HG02798 (cell line): ENCODE data around the gene DAPK1.

ENCODE experiments used
- ATAC-seq: cut with Tn5 transposase; IDR thresholded peaks from one replicate; pipeline ENCODE4 v1.9.1; 2021; ENCODE audit warnings: mild to moderate bottlenecking; ENCODE audit not compliant: unreplicated experiment, poor library complexity

DAPK1 gene

GRCh38 chr9:87698069-87698809, 200.6 kb downstream of the DAPK1 start:
- no peak for ATAC-seq

GRCh38 chr9:87699835-87700234, 202.2 kb downstream of the DAPK1 start:
- no peak for ATAC-seq

DNA sequence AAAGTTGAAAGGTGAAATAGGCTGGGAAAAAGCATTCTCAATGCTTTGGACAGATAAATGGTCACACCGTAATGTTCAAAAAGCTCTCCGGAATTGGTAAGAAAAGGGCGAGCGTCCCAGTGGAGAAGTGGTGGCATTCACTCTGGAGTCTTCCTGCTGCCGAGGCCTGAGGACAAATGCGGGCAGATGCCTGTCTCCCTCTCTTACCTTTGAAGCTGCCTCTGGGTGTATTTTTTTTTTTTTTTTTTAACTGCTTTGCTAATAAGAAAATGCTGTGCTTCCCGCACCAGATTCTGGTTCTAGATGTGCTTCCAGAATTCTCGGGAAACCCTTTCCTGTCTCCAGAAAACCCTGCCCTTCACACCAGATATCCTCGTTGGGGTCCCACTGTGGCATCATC, 203.8 kb downstream of the DAPK1 start:
- ATAC-seq, result no peak

GRCh38 chr9:87701931-87702421, 204.3 kb downstream of the DAPK1 start:
- ATAC-seq, result no peak

DNA sequence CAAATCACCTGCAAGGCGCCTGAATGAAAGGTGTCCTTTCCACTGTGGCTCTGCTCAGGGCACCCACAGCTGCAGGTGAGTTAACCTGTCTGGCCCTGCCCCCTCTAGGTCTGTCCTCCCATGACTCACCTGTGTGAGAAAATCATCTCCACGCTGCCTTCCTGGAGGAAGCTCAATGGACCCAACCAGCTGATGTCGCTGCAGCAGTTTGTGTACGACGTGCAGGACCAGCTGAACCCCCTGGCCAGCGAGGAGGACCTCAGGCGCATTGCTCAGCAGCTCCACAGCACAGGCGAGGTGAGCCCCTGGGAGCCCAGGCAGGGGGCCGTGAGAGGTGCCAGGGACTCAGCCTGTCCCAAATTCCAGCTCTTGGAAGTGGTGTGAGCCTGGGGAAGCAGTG, 205.3 kb downstream of the DAPK1 start:
- ATAC-seq, result no peak

DNA sequence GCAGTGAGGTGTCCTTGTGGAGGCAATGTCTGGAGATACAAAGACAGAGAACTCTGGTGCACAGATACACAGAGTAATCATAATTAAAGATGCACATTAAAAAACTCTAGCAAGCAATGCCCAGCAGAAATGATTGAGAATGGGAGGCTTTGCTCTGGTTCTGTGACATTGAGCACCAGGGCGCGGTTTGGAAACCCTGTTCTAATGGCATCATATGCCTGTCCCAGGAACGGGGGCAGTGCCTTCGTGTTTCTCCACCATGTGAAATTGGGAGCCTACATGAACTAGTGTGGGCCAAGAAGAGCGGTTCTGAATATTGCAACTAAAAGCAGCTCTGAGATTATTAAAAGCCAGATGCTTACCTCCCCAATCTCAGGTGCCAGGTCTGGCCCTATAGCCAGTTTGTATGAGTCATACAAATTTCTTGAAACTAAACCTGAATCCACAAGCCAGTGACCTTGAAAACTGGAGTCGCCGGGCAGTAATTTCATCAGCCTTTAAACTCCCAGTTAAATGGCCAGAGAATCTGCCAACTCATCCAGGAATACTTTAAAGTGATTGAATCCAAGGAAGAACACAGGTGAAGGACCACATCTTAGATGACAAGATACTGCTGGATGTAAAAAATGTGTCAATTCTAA, 206.1 kb downstream of the DAPK1 start:
- ATAC-seq, result no peak

GRCh38 chr9:87704342-87704741, 206.7 kb downstream of the DAPK1 start:
- ATAC-seq, result no peak

GRCh38 chr9:87706066-87706739, 208.5 kb downstream of the DAPK1 start:
- ATAC-seq, result no peak

- no peak for ATAC-seq
Measured at GRCh38 chr9:87707805-87708506, 210.3 kb downstream of the DAPK1 start.

- no peak for ATAC-seq
Measured at GRCh38 chr9:87708546-87708945, 210.9 kb downstream of the DAPK1 start.

DNA sequence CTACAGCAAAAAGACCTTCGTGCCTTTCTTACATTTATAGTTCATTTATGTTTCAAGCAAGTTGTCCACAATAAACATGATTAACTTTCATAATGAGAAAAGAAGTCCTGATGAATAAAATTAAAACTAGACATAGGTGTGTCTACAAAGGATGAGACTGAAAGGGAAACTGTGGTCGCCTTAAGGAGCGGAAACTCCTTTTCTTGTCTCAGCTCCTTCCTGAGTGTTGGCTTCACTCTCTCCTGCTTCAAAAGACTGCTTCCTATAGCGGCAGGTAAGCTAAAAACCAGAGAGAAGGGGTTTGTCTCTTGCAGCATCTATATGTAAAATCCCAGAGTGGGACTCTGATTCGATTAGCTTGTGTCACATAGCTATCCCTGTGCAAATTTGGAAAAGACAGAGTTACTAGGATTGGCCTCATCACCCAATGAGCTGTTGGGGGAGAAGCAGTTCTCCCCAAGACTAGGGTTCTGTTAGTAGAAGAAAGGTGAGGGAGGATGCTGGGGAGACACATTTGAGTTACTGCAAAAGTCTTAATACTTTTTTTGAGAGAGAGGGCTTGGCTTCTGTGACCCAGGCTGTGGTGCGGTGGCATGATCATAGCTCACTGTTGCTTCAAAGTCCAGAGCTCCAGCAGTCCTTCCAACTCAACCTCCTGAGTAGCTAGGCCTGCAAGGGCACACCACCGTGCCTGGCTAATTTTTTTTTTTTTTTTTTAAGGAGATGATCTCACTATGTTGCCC, 211.5 kb downstream of the DAPK1 start:
- ATAC-seq, result no peak

- ATAC-seq, result no peak
Measured at GRCh38 chr9:87710443-87710842, 212.8 kb downstream of the DAPK1 start.

DNA sequence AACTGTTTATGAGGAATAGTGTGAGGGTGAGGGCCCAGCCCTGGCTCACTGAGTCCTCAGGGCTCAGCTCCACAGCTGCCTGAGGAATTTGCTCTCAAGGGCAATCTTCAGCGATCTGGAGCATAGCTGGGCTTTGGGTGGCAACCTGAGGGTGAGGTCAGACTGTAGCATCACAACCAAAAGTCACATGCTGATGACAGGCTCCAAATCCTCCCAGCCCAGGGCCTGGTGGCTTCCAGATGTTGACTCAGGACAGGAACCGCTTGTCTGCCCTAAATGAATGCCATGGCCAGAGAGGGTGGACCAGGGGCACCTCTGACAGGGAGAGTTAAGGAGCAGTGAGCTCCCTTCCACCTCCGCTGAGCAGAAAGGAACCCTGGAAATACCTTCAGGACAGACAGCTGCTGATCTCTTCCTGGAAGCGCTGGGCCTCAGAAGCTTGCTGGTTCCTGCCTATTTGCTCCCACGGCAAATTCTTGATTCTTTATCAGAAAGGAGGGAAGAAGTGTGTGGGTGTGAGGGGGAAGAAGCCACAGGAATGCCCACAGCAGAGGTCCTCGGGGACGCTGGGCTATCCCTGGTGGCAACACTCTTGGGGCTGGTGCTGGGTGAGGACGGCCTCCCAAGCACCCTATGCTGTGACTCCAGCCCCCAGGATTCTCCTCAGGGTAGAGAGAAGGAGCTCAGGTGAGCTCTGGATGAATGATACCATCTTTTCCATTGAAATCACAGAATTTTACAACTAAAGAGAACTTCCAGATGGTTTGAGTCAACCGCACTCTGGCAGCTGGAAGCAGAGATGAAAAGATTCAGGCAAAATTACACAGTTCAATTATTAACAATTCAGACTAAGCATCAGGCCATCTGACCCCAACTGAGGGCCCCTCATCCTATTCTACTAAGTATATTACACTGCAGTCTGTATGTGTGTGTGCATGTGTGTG, 214.5 kb downstream of the DAPK1 start:
- no peak for ATAC-seq

DNA sequence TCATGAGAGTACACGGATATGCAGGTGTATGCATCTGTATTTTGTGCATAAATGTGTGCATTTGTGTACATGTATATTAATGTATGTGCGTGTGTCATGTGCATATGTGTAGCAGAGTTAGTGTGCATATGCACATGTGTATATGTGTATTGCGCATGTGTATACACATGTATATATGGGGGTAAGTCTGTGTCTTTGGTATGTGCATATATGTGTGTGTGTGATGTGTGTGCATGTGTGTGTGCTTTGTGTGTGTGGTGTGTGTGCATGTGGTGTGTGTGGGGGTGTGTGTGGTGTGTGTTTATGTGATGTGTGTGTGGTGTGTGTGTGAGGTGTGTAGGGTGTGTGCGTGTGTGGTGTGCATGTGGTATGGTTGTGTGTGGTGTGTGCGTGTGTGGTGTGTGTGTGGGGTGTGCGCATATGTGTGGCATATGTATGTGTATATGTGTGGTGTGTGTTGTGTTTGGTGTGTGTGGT, 215.2 kb downstream of the DAPK1 start:
- no peak for ATAC-seq

GRCh38 chr9:87713278-87713987, 215.8 kb downstream of the DAPK1 start:
- no peak for ATAC-seq

GRCh38 chr9:87713988-87714330, 216.3 kb downstream of the DAPK1 start:
- no peak for ATAC-seq

DNA sequence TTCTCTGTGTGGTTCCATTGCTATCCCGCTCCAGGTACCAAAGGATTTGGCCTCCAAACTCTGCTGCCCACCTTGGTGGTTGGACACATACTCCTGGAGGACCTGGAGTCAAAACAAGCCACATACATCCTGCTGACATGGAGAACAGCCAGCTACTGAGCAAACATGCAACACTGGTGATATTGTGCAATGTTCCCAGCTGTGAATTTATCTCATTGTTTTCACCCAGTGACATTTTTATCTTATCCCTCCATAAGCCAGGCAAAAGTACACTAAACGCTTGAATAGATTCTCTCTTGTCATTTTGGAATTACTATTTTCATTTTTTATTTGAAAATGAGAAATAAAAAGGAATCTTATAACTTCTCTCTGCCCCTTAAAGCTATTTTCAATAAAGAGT, 217.2 kb downstream of the DAPK1 start:
- ATAC-seq, result no peak

DNA sequence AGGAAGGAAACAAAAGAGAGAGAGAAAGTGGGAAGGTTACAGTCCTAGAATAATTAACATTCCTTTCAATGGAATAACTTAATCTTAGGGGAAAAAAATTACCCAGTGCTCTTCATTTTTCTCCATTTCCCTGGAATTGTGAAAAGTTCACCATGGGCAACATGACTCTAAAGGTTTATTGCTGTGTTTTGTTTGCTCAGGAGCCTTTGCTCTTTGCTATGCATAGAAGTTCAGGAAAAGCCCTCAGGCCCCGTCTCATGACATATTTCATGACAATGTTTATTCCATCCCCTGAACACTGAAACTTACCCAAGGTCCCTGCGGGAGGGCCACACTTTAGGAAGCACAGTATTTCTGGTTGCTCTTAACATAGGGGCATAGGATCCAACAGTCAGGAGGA, 218.5 kb downstream of the DAPK1 start:
- ATAC-seq, result no peak
